Endothelial cell of umbilical vein (primary cell): Measurements from ENCODE around the gene CALCOCO1. TPM values are rescaled to one million over a fixed set of nuclear protein-coding genes. Genes with fewer than 3 reads are reported as not detected.

Experiments
- BruUV-seq: library from RNA; stranded (reverse); fragments of 400-500 nt; replicated peaks from 2 replicates; lab custom pipeline; 2021; lab: Mats Ljungman, UMichigan
- CTCF ChIA-PET: fragments of 300-600, 350-600 bp; sonication (Branson Sonifier 250); formaldehyde crosslinking; loops from one replicate; lab custom pipeline; 2021; ENCODE audit warnings: antibody characterized with exemption, inconsistent platforms; lab: Charles Lee
- POLR2A ChIA-PET: fragments of 300-600, 350-600 bp; sonication (Branson Sonifier 250); formaldehyde crosslinking; loops from one replicate; lab custom pipeline; 2021; ENCODE audit warnings: antibody characterized with exemption, inconsistent platforms; lab: Charles Lee
- DNase-seq: peaks from one replicate; pipeline ENCODE4 v3.0.0-alpha.2; 2011; ENCODE audit warnings: low read depth, low spot score
- FAIRE-seq: peaks from 2 replicates; lab custom pipeline; 2011; peaks lifted over from hg19 to GRCh38; lab: Jason Lieb, UNC
- H2AFZ ChIP-seq: 2 replicates; pipeline ENCODE4 v1.6.0; 2012; ENCODE audit warnings: low read depth, low read length, control low read depth, inconsistent platforms
- H3K27ac ChIP-seq: 2 replicates; pipeline ENCODE4 v1.5.1; 2011; ENCODE audit warnings: low read depth, mild to moderate bottlenecking, control low read depth, low read length, moderate library complexity; ENCODE audit not compliant: insufficient read depth
- H3K27me3 ChIP-seq, 2 experiments: 2 replicates each; pipeline versions ENCODE4 v1.6.0 to v1.6.1; 2011; ENCODE audit warnings: low read length in 2 of 2, mixed read lengths in 1 of 2; ENCODE audit not compliant: control insufficient read depth in 2 of 2, insufficient read depth in 2 of 2
- H3K36me3 ChIP-seq, 2 experiments: 2 replicates in 1 of 2; 3 replicates in 1 of 2; pipeline ENCODE4 v1.5.1; 2011; ENCODE audit warnings: low read length in 2 of 2, mild to moderate bottlenecking in 1 of 2, moderate library complexity in 1 of 2; ENCODE audit not compliant: control insufficient read depth in 2 of 2, insufficient read depth in 2 of 2; ENCODE audit errors: extremely low read depth in 1 of 2
- H3K4me1 ChIP-seq: 3 replicates; pipeline ENCODE4 v1.5.1; 2011; ENCODE audit warnings: mild to moderate bottlenecking, low read length; ENCODE audit not compliant: control insufficient read depth, insufficient read depth; ENCODE audit errors: extremely low read depth
- H3K4me2 ChIP-seq: 2 replicates; pipeline ENCODE4 v1.6.1; 2011; ENCODE audit warnings: low read length, control low read depth, mixed read lengths; ENCODE audit not compliant: insufficient read depth
- H3K4me3 ChIP-seq, 3 experiments: fragments of 200-600 bp in 1 of 3; sonication (generic), shearing (Covaris generic) in 1 of 3; replicated peaks in 1 of 3; 2 replicates each; pipeline ENCODE4 v1.5.1; 2011 to 2016; ENCODE audit warnings: control low read depth in 3 of 3, low read length in 3 of 3, mild to moderate bottlenecking in 2 of 3, inconsistent platforms in 1 of 3, low read depth in 1 of 3, moderate library complexity in 1 of 3; ENCODE audit not compliant: insufficient read depth in 1 of 3
- H3K79me2 ChIP-seq: 2 replicates; pipeline ENCODE4 v1.6.0; 2012; ENCODE audit warnings: low read length, inconsistent platforms; ENCODE audit not compliant: control insufficient read depth, insufficient read depth
- H3K9ac ChIP-seq: replicated peaks from 2 replicates; pipeline ENCODE3; 2011; ENCODE audit warnings: low read length, control low read depth; ENCODE audit not compliant: insufficient read depth; ENCODE audit errors: extremely low read depth
- H3K9me1 ChIP-seq: replicated peaks from 3 replicates; pipeline ENCODE4 v1.6.0; 2011; ENCODE audit warnings: mild to moderate bottlenecking, low read length; ENCODE audit not compliant: control insufficient read depth, insufficient read depth; ENCODE audit errors: extremely low read depth
- H3K9me3 ChIP-seq: replicated peaks from 2 replicates; pipeline ENCODE4 v1.5.1; 2012; ENCODE audit warnings: low read length, inconsistent platforms; ENCODE audit not compliant: control insufficient read depth, insufficient read depth
- H4K20me1 ChIP-seq: replicated peaks from 2 replicates; pipeline ENCODE3; 2011; ENCODE audit warnings: mild to moderate bottlenecking, low read length; ENCODE audit not compliant: control insufficient read depth, insufficient read depth; ENCODE audit errors: extremely low read depth
- EZH2 ChIP-seq: IDR thresholded peaks from 2 replicates; pipeline ENCODE4 v1.6.1; 2012; ENCODE audit warnings: borderline replicate concordance, low read depth, mild to moderate bottlenecking, moderate library complexity, low read length, inconsistent platforms; ENCODE audit not compliant: severe bottlenecking
- FOS ChIP-seq: IDR thresholded peaks from 2 replicates; pipeline ENCODE4 v1.6.1; 2011; ENCODE audit warnings: mild to moderate bottlenecking, low read length, moderate library complexity, borderline replicate concordance; ENCODE audit not compliant: insufficient read depth
- GATA2 ChIP-seq: IDR thresholded peaks from 2 replicates; pipeline ENCODE4 v1.7.0; 2011; ENCODE audit warnings: low read depth, mild to moderate bottlenecking, moderate library complexity, mixed read lengths, low read length; ENCODE audit not compliant: insufficient read length, insufficient read depth
- JUN ChIP-seq: IDR thresholded peaks from 2 replicates; pipeline ENCODE4 v1.6.1; 2011; ENCODE audit warnings: borderline replicate concordance, low read depth; ENCODE audit not compliant: insufficient read length, insufficient read depth
- MAX ChIP-seq: IDR thresholded peaks from 2 replicates; pipeline ENCODE4 v1.6.1; 2011; ENCODE audit not compliant: insufficient read depth, insufficient read length
- MYC ChIP-seq: IDR thresholded peaks from one replicate; pipeline ENCODE4 v1.6.1; 2011; ENCODE audit warnings: mild to moderate bottlenecking, low read depth, low read length
- POLR2A ChIP-seq: IDR thresholded peaks from 2 replicates; pipeline ENCODE4 v1.6.1; 2012; ENCODE audit warnings: low read depth, mild to moderate bottlenecking, control low read depth, low read length
- POLR2AphosphoS5 ChIP-seq: IDR thresholded peaks from 2 replicates; pipeline ENCODE4 v1.6.1; 2012; ENCODE audit warnings: low read depth, mild to moderate bottlenecking, control low read depth, low read length, moderate library complexity; ENCODE audit not compliant: insufficient read depth
- dilution Hi-C: fragments of 300-500 bp; cut with MboI; formaldehyde crosslinking; loops from one replicate; pipeline ENCODE4 v1.15.0; 2019; ENCODE audit warnings: low sequenced_read_pairs; ENCODE audit not compliant: extremely low pct_ligation_motif_present
- intact Hi-C: fragments of 100-400 bp; cut with micrococcal nuclease; formaldehyde crosslinking; loops from one replicate; pipeline ENCODE4 v1.10.0; 2022
- polyA plus RNA-seq, 4 experiments: library from polyadenylated mRNA; depleted of rRNA in 3 of 4; stranded (reverse) in 3 of 4; unstranded in 1 of 4; fragments of >200 nt; gene quantifications; 2 replicates each; pipeline versions ENCODE4 v1.2.1 to v1.2.3, GENCODE V29; 2011 to 2012; ENCODE audit warnings: missing spikeins in 1 of 4
- total RNA-seq: library from RNA; stranded (reverse); gene quantifications from 2 replicates; pipeline ENCODE4 v1.2.3, GENCODE V29; 2021
- TF ChIP-seq, protein P1 (sequence below), 2 donors: IDR thresholded peaks; 1 replicate in 1 of 2; 2 replicates in 1 of 2; pipeline ENCODE4 v1.5.1; 2011; ENCODE audit warnings: low read length in 2 of 2, mild to moderate bottlenecking in 2 of 2, moderate library complexity in 2 of 2, control low read depth in 1 of 2, inconsistent platforms in 1 of 2, low read depth in 1 of 2; ENCODE audit not compliant: insufficient read depth in 1 of 2; ENCODE audit errors: extremely low read depth in 1 of 2

Gene CALCOCO1
- total and polyA plus RNA-seq, 2 donors (not counting 3 experiments of a cell fraction or from before 2014, with no cell fraction given) = 70.9 to 135 TPM

GRCh38 chr12:53766881-53767280, 39.6 kb upstream of the CALCOCO1 start:
- Histone ChIP-seq H3K79me2 (no peaks in the 10 kb centered on the region), H2AFZ (no peak overlapping the region), H3K4me3 (no peak overlapping the region), H3K9ac (no peak overlapping the region), H3K9me3 (no peaks in the 10 kb centered on the region), H3K36me3 (no peaks in the 10 kb centered on the region), H3K27ac (no peak overlapping the region), H4K20me1 (no peaks in the 10 kb centered on the region), H3K4me1 (peaks cover 9% of the 10 kb centered on the region), H3K4me2 (no peak overlapping the region), H3K27me3 (peaks cover 19 to 34% of the 10 kb centered on the region in 2 experiments), H3K9me1 (no peaks in the 10 kb centered on the region)
- dilution Hi-C loops (no loop called here), intact Hi-C loops (no loop called here)
- TF ChIP-seq MAX = no peak
- TF ChIP-seq POLR2A = no peak
- TF ChIP-seq, protein P1, sequence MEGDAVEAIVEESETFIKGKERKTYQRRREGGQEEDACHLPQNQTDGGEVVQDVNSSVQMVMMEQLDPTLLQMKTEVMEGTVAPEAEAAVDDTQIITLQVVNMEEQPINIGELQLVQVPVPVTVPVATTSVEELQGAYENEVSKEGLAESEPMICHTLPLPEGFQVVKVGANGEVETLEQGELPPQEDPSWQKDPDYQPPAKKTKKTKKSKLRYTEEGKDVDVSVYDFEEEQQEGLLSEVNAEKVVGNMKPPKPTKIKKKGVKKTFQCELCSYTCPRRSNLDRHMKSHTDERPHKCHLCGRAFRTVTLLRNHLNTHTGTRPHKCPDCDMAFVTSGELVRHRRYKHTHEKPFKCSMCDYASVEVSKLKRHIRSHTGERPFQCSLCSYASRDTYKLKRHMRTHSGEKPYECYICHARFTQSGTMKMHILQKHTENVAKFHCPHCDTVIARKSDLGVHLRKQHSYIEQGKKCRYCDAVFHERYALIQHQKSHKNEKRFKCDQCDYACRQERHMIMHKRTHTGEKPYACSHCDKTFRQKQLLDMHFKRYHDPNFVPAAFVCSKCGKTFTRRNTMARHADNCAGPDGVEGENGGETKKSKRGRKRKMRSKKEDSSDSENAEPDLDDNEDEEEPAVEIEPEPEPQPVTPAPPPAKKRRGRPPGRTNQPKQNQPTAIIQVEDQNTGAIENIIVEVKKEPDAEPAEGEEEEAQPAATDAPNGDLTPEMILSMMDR (IDR thresholded peaks at IDR 0.05; ENCODE audit: extremely low read depth in 1 of 2, insufficient read depth in 1 of 2, low read depth in 1 of 2, low read length in 2 of 2) = no peak
- TF ChIP-seq MYC = no peak
- TF ChIP-seq POLR2AphosphoS5 = no peak
- TF ChIP-seq EZH2 = no peak
- TF ChIP-seq JUN = no peak
- no peak for TF ChIP-seq FOS
- TF ChIP-seq GATA2 = no peak
- POLR2A ChIA-PET = no interaction called here
- no peak for DNase-seq
- CTCF ChIA-PET = no interaction called here
- FAIRE-seq = no peak
- BruUV-seq = no TSS peak
